SK-N-SH (cell line): ENCODE measurements around the gene OBSCN. TPM values are rescaled to one million over a fixed set of nuclear protein-coding genes. Genes with fewer than 3 reads are reported as not detected.

Experiments used
- CTCF ChIA-PET: fragments of 300-600, 350-600 bp; formaldehyde crosslinking; extraction: SDS; loops from one replicate; lab custom pipeline; 2021; lab: Yijun Ruan, JAX
- POLR2A ChIA-PET: fragments of 350-600 bp; sonication (Branson Sonifier 250); formaldehyde crosslinking; extraction: SDS; loops from one replicate; lab custom pipeline; 2020; ENCODE audit warnings: antibody characterized with exemption, inconsistent platforms; lab: Yijun Ruan, JAX
- DNase-seq: peaks from one replicate; pipeline ENCODE4 v3.0.0; 2012
- H2AFZ ChIP-seq: fragments of 200-600 bp; sonication (generic); 2 replicates; pipeline ENCODE4 v1.8.1; 2016; ENCODE audit warnings: antibody characterized with exemption, mild to moderate bottlenecking, low read depth
- H3F3A ChIP-seq: fragments of 200-600 bp; sonication (generic); replicated peaks from 2 replicates; pipeline ENCODE3; 2016; ENCODE audit warnings: antibody characterized with exemption, mild to moderate bottlenecking; ENCODE audit not compliant: insufficient read depth
- H3K27ac ChIP-seq, 2 experiments: fragments of 200-500 bp in 1 of 2; fragments of 200-600 bp in 1 of 2; sonication (Bioruptor generic) in 1 of 2; sonication (generic), shearing (Covaris generic) in 1 of 2; 2 replicates each; pipeline versions ENCODE4 v1.5.1 to v1.6.1; 2014 to 2016; ENCODE audit warnings: low read depth in 2 of 2, inconsistent platforms in 1 of 2, low read length in 1 of 2, mild to moderate bottlenecking in 1 of 2, mixed read lengths in 1 of 2
- H3K27me3 ChIP-seq: fragments of 200-600 bp; sonication (generic), shearing (Covaris generic); 2 replicates; pipeline ENCODE4 v1.6.1; 2016; ENCODE audit warnings: mixed run types; ENCODE audit not compliant: insufficient read depth
- H3K36me3 ChIP-seq, 2 experiments: fragments of 200-500 bp in 1 of 2; fragments of 200-600 bp in 1 of 2; sonication (Bioruptor generic) in 1 of 2; sonication (generic) in 1 of 2; replicated peaks in 1 of 2; 2 replicates each; pipeline versions ENCODE3 to v1.5.1; 2014 to 2016; ENCODE audit warnings: low read length in 1 of 2, mild to moderate bottlenecking in 1 of 2; ENCODE audit not compliant: insufficient read depth in 2 of 2, control insufficient read depth in 1 of 2
- H3K4me1 ChIP-seq, 2 experiments: fragments of 200-500 bp in 1 of 2; fragments of 200-600 bp in 1 of 2; sonication (Bioruptor generic) in 1 of 2; sonication (generic), shearing (Covaris generic) in 1 of 2; 2 replicates each; pipeline versions ENCODE4 v1.5.1 to v1.6.1; 2014 to 2016; ENCODE audit warnings: low read depth in 1 of 2, low read length in 1 of 2, mixed run types in 1 of 2; ENCODE audit not compliant: insufficient read depth in 2 of 2, control insufficient read depth in 1 of 2
- H3K4me2 ChIP-seq: fragments of 200-600 bp; sonication (generic), shearing (Covaris generic); 2 replicates; pipeline ENCODE4 v1.6.1; 2017; ENCODE audit warnings: mixed run types
- H3K4me3 ChIP-seq, 2 experiments: fragments of 200-500 bp in 1 of 2; fragments of 200-600 bp in 1 of 2; sonication (Bioruptor generic) in 1 of 2; sonication (generic), shearing (Covaris generic) in 1 of 2; 2 replicates each; pipeline versions ENCODE4 v1.5.1 to v1.8.1; 2014 to 2016; ENCODE audit warnings: low read depth in 2 of 2, inconsistent platforms in 1 of 2, low read length in 1 of 2, mild to moderate bottlenecking in 1 of 2, mixed read lengths in 1 of 2, moderate library complexity in 1 of 2
- H3K79me2 ChIP-seq: fragments of 200-600 bp; sonication (generic); 2 replicates; pipeline ENCODE4 v1.8.1; 2017; ENCODE audit warnings: mild to moderate bottlenecking; ENCODE audit not compliant: insufficient read depth
- H3K9ac ChIP-seq: fragments of 200-600 bp; sonication (generic); 2 replicates; pipeline ENCODE4 v1.6.1; 2017; ENCODE audit warnings: mixed run types
- H3K9me2 ChIP-seq: fragments of 200-600 bp; sonication (generic); 2 replicates; pipeline ENCODE4 v1.6.1; 2017; ENCODE audit warnings: mixed run types
- H3K9me3 ChIP-seq: fragments of 200-600 bp; sonication (generic); 2 replicates; pipeline ENCODE4 v1.6.1; 2017; ENCODE audit warnings: mixed run types, mild to moderate bottlenecking, moderate library complexity
- H4K20me1 ChIP-seq: fragments of 200-600 bp; sonication (generic); 2 replicates; pipeline ENCODE4 v1.6.1; 2017; ENCODE audit warnings: mild to moderate bottlenecking, mixed run types; ENCODE audit not compliant: insufficient read depth
- CHD2 ChIP-seq: fragments of 150-350 bp; IDR thresholded peaks from 2 replicates; pipeline ENCODE4 v1.6.1; 2018; ENCODE audit warnings: low read length; ENCODE audit not compliant: partially characterized antibody
- ELF1 ChIP-seq: IDR thresholded peaks from 2 replicates; pipeline ENCODE4 v1.4.0; 2012
- EZH2phosphoT487 ChIP-seq: fragments of 200-600 bp; sonication (generic); IDR thresholded peaks from 2 replicates; pipeline ENCODE4 v1.6.1; 2017; ENCODE audit warnings: low read depth, mixed run types, mild to moderate bottlenecking, antibody characterized with exemption, moderate library complexity, borderline replicate concordance
- FOXM1 ChIP-seq: IDR thresholded peaks from 2 replicates; pipeline ENCODE4 v1.4.0; 2012; ENCODE audit warnings: low read depth, mild to moderate bottlenecking
- GABPA ChIP-seq: IDR thresholded peaks from 2 replicates; pipeline ENCODE4 v1.4.0; 2012; ENCODE audit warnings: low read depth, mild to moderate bottlenecking
- IRF3 ChIP-seq: fragments of 150-350 bp; IDR thresholded peaks from 2 replicates; pipeline ENCODE4 v1.6.1; 2016; ENCODE audit warnings: mild to moderate bottlenecking, low read depth, low read length
- MEF2A ChIP-seq: IDR thresholded peaks from 2 replicates; pipeline ENCODE4 v1.4.0; 2012; ENCODE audit warnings: low read depth, borderline replicate concordance
- MXI1 ChIP-seq: IDR thresholded peaks from 2 replicates; pipeline ENCODE4 v1.6.1; 2012; ENCODE audit warnings: mild to moderate bottlenecking, low read depth, low read length, improper control_type of control experiment
- RAD21 ChIP-seq: IDR thresholded peaks from 2 replicates; pipeline ENCODE4 v1.6.1; 2012; ENCODE audit warnings: mild to moderate bottlenecking, low read length
- REST ChIP-seq: IDR thresholded peaks from 2 replicates; pipeline ENCODE4 v1.6.1; 2012; ENCODE audit warnings: mild to moderate bottlenecking, low read depth, low read length, moderate library complexity
- RFX5 ChIP-seq: IDR thresholded peaks from 2 replicates; pipeline ENCODE4 v1.6.1; 2012; ENCODE audit warnings: mild to moderate bottlenecking, improper control_type of control experiment, low read length
- RXRA ChIP-seq: IDR thresholded peaks from 2 replicates; pipeline ENCODE4 v1.4.0; 2012; ENCODE audit warnings: low read depth, mild to moderate bottlenecking, borderline replicate concordance
- TAF1 ChIP-seq: IDR thresholded peaks from 2 replicates; pipeline ENCODE4 v1.6.1; 2012; ENCODE audit warnings: low read depth, mild to moderate bottlenecking, low read length, moderate library complexity, borderline replicate concordance
- TCF12 ChIP-seq: IDR thresholded peaks from 2 replicates; pipeline ENCODE4 v1.4.0; 2012
- TEAD4 ChIP-seq: IDR thresholded peaks from 2 replicates; pipeline ENCODE4 v1.4.0; 2012; ENCODE audit warnings: mild to moderate bottlenecking, borderline replicate concordance; ENCODE audit not compliant: insufficient read depth
- USF1 ChIP-seq: IDR thresholded peaks from 2 replicates; pipeline ENCODE4 v1.4.0; 2012; ENCODE audit warnings: low read depth, borderline replicate concordance
- YY1 ChIP-seq: IDR thresholded peaks from 2 replicates; pipeline ENCODE4 v1.4.0; 2012; ENCODE audit warnings: low read depth, mild to moderate bottlenecking
- WGBS: methylation state at CpG from one replicate; pipeline ENCODE4 v1.1.6; 2017; ENCODE audit warnings: low lambda C conversion rate; 5-methylcytosine and 5-hydroxymethylcytosine counted together
- polyA plus RNA-seq, 3 experiments: library from polyadenylated mRNA; depleted of rRNA; stranded (reverse); fragments of >200 nt; gene quantifications; 2 replicates each; pipeline ENCODE4 v1.2.3, GENCODE V29; 2012
- TF ChIP-seq, protein P1 (sequence below): IDR thresholded peaks from 2 replicates; pipeline ENCODE4 v1.4.0; 2012; ENCODE audit warnings: low read depth, borderline replicate concordance
- TF ChIP-seq, protein P2 (sequence below): fragments of 150-350 bp; IDR thresholded peaks from 2 replicates; pipeline ENCODE4 v1.6.1; 2017; ENCODE audit warnings: antibody characterized with exemption, low read length, low read depth, borderline replicate concordance

The OBSCN gene
- polyA plus RNA-seq, 1 of the 3 experiments (the other 2 are of a cell fraction), result 4.0 TPM

DNA sequence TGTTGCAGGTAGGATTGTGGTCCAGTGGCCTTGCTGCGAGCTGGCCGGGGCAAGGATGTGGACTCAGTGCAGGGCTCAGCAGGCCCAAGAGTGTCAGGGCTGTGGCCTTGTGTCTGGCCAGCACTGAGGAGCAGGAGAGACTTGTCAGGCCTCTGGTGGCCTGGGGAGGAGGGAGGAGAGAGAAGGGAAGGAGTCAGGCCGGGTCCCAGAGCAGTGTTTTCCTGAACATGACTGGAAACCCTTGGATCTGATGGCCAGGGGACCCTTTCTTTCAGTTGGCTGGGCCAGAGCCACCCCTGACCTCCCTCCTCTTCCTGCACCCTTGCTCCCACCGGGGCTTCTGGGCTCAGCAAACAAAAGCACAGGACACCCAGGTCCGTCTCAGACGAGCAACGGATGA, 37.2 kb upstream of the OBSCN start:
- no peak overlapping the region for H3K27ac ChIP-seq
- ChIA-PET POLR2A (no interaction called here), CTCF (interaction anchor here (0.8 to 1.3 kb wide), 4 partner anchors 9 to 171 kb away, joined by 3 to 4 read pairs (median 4); no protein-coding TSS in a partner anchor)
- no peaks in the 10 kb centered on the region for H3K9me2 ChIP-seq
- H4K20me1 ChIP-seq, result no peaks in the 10 kb centered on the region
- H3K79me2 ChIP-seq, result peaks cover 28% of the 10 kb centered on the region
- H3K4me2 ChIP-seq, result no peak overlapping the region
- DNase-seq, result no peak
- no peaks in the 10 kb centered on the region for H3K9me3 ChIP-seq
- H2AFZ ChIP-seq, result no peak overlapping the region
- no peaks in the 10 kb centered on the region for H3K27me3 ChIP-seq
- 78% methylated on average over 7 of the region's 7 CpGs for WGBS
- peaks cover 0 to 2% of the 10 kb centered on the region in 2 experiments for H3K36me3 ChIP-seq
- no peak overlapping the region for H3K4me3 ChIP-seq
- H3K9ac ChIP-seq, result no peak overlapping the region
- peaks cover 6 to 9% of the 10 kb centered on the region in 2 experiments; a peak in 3 of 4 replicates for H3K4me1 ChIP-seq
- H3F3A ChIP-seq, result no peaks in the 10 kb centered on the region
- TF ChIP-seq RFX5 (no peak), IRF3 (no peak), MXI1 (no peak), MEF2A (no peak), EZH2phosphoT487 (no peak), RAD21 (no peak), RXRA (no peak)

GRCh38 chr1:228171221-228171891, 36.5 kb upstream of the OBSCN start:
- no peak overlapping the region for H2AFZ ChIP-seq
- no peak for DNase-seq
- peaks cover 6 to 8% of the 10 kb centered on the region in 2 experiments; a peak in 3 of 4 replicates for H3K4me1 ChIP-seq
- H4K20me1 ChIP-seq, result no peaks in the 10 kb centered on the region
- H3K79me2 ChIP-seq, result peaks cover 26% of the 10 kb centered on the region
- no peaks in the 10 kb centered on the region for H3F3A ChIP-seq
- no peak overlapping the region for H3K27ac ChIP-seq
- H3K36me3 ChIP-seq, result peaks cover 0 to 2% of the 10 kb centered on the region in 2 experiments
- no peak overlapping the region for H3K4me3 ChIP-seq
- ChIA-PET POLR2A (interaction anchor here (0.6 kb wide), 1 partner anchor 315 kb away, joined by 3 read pairs; no protein-coding TSS in a partner anchor), CTCF (interaction anchor here (0.8 to 1.3 kb wide), 3 partner anchors 8 to 41 kb away, joined by 3 to 4 read pairs (median 3); no protein-coding TSS in a partner anchor)
- no peak overlapping the region for H3K9ac ChIP-seq
- no peak overlapping the region for H3K4me2 ChIP-seq
- no peaks in the 10 kb centered on the region for H3K9me3 ChIP-seq
- no peaks in the 10 kb centered on the region for H3K27me3 ChIP-seq
- WGBS, result 69% methylated on average over 6 of the region's 10 CpGs
- no peaks in the 10 kb centered on the region for H3K9me2 ChIP-seq
- TF ChIP-seq MXI1 (no peak), FOXM1 (no peak), CHD2 (no peak), TEAD4 (no peak), USF1 (no peak), ELF1 (no peak), GABPA (no peak), TCF12 (no peak), REST (no peak), YY1 (no peak), TAF1 (no peak)
- TF ChIP-seq, protein P1, sequence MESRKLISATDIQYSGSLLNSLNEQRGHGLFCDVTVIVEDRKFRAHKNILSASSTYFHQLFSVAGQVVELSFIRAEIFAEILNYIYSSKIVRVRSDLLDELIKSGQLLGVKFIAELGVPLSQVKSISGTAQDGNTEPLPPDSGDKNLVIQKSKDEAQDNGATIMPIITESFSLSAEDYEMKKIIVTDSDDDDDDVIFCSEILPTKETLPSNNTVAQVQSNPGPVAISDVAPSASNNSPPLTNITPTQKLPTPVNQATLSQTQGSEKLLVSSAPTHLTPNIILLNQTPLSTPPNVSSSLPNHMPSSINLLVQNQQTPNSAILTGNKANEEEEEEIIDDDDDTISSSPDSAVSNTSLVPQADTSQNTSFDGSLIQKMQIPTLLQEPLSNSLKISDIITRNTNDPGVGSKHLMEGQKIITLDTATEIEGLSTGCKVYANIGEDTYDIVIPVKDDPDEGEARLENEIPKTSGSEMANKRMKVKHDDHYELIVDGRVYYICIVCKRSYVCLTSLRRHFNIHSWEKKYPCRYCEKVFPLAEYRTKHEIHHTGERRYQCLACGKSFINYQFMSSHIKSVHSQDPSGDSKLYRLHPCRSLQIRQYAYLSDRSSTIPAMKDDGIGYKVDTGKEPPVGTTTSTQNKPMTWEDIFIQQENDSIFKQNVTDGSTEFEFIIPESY, result no peak
- TF ChIP-seq, protein P2, sequence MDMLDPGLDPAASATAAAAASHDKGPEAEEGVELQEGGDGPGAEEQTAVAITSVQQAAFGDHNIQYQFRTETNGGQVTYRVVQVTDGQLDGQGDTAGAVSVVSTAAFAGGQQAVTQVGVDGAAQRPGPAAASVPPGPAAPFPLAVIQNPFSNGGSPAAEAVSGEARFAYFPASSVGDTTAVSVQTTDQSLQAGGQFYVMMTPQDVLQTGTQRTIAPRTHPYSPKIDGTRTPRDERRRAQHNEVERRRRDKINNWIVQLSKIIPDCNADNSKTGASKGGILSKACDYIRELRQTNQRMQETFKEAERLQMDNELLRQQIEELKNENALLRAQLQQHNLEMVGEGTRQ, result no peak
